Measurements from ENCODE around the gene ENDOV. TPM values are rescaled to one million over a fixed set of nuclear protein-coding genes. Genes with fewer than 3 reads are reported as not detected.

Gene ENDOV
- total RNA-seq, 1 experiment from 2014 or later, result 10.4 TPM

DNA sequence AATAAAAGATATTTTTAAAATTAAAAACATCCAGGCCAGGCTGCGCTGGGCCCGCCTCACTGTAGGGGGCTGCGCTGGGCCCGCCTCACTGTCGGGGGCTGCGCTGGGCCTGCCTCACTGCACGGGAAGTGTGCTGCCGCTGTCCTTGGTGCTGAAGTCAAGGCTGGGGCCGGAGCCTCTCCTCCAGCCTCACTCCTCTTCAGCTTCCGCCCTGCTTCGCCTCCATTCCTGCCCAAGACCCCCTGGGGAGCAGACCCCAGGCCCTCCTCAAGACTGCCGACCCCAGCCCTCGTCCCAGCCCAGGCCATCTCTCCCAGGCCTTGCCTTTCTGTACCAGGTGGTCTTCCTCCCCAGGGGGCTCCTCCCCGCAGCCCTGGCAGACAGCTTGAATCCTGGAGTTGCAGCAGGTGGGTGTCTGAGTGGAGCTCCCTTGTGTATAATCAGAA lies 26.2 kb downstream of the ENDOV start:
- Histone ChIP-seq H3K36me3 (no peaks in the 10 kb centered on the region), H3K4me1 (no peaks in the 10 kb centered on the region), H3K9me3 (replicated peaks) (0 out of 2 replicates have a peak, but pooled peaks cover 4% of the 10 kb centered on the region), H3K27ac (no peak overlapping the region), H3K27me3 (peaks cover 14% of the 10 kb centered on the region), H3K4me3 (no peak overlapping the region)
- DNase-seq, result peak; percentile 89 to 92

DNA sequence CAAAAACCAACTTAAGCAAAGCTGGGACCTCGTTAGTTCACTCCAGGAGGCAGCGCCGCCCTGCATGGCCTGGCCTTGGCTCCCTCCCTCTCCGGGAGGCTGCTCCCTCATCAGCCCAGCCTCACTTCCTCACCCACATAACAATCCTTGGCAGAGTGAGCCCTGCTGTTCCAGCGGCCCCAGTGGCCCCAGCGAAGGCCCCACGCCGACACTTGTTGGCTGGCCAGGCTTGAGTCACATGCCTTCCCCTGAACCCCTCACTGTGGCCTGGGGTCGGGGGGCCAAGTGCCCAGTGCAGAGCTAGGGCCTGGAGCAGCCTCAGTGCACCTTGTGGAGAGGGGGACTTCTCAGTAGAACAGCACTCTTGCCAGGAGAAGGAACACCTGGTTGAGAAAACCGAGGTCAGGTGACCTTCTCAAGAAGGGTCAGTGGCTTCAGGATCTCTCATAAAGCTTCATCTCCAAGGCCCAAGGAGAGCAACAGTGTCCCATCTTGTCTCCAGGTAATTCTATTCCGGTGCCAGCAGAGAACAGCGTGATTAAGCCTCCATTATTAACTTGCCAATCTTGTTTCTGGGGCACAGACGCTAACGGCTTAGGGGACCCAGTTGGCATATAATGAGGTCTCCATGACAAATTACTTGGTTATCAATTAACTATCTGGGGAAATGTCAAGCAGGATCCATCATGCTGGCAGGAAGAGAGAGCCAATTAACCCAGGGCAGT lies 26.8 kb downstream of the ENDOV start:
- H3K27ac ChIP-seq, result no peak overlapping the region
- DNase-seq, result no peak
- H3K27me3 ChIP-seq, result peaks cover 14% of the 10 kb centered on the region
- H3K4me1 ChIP-seq, result no peaks in the 10 kb centered on the region
- H3K36me3 ChIP-seq, result no peaks in the 10 kb centered on the region
- no peaks in the 10 kb centered on the region for H3K9me3 ChIP-seq (replicated peaks)
- H3K4me3 ChIP-seq, result no peak overlapping the region

DNA sequence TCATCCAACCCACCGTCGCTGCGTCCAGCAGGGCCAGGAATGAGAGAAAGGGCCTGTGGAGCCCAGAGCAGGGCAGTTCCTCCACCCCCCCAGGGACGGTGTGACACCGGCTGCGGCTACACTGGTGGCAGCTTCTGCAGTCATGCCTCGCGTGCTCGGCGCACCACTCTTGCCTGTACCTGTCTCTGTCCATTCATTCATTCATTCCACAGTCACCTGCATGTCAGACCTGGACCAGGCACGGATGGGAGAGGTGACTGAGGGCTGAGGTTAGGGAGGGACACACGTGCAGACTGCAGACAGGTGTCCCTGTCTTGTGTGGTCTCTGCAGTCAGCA lies 27.3 kb downstream of the ENDOV start:
- H3K27me3 ChIP-seq, result peaks cover 14% of the 10 kb centered on the region
- no peak overlapping the region for H3K27ac ChIP-seq
- no peak for DNase-seq
- no peaks in the 10 kb centered on the region for H3K9me3 ChIP-seq (replicated peaks)
- H3K36me3 ChIP-seq, result no peaks in the 10 kb centered on the region
- H3K4me1 ChIP-seq, result no peaks in the 10 kb centered on the region
- no peak overlapping the region for H3K4me3 ChIP-seq

GRCh38 chr17:80442764-80443163 lies 27.8 kb downstream of the ENDOV start:
- Histone ChIP-seq H3K4me1 (no peaks in the 10 kb centered on the region), H3K27ac (no peak overlapping the region), H3K4me3 (no peak overlapping the region), H3K9me3 (replicated peaks) (no peaks in the 10 kb centered on the region), H3K36me3 (no peaks in the 10 kb centered on the region), H3K27me3 (peaks cover 14% of the 10 kb centered on the region)
- no peak for DNase-seq

GRCh38 chr17:80443498-80443897 lies 28.5 kb downstream of the ENDOV start:
- Histone ChIP-seq H3K4me3 (no peak overlapping the region), H3K27me3 (peaks cover 19% of the 10 kb centered on the region), H3K36me3 (no peaks in the 10 kb centered on the region), H3K27ac (no peak overlapping the region), H3K4me1 (no peaks in the 10 kb centered on the region), H3K9me3 (replicated peaks) (no peaks in the 10 kb centered on the region)
- DNase-seq, result no peak

GRCh38 chr17:80443916-80444643 lies 29.1 kb downstream of the ENDOV start:
- no peaks in the 10 kb centered on the region for H3K4me1 ChIP-seq
- H3K9me3 ChIP-seq (replicated peaks), result no peaks in the 10 kb centered on the region
- peaks cover 20% of the 10 kb centered on the region for H3K27me3 ChIP-seq
- DNase-seq, result no peak
- H3K27ac ChIP-seq, result no peak overlapping the region
- no peak overlapping the region for H3K4me3 ChIP-seq
- no peaks in the 10 kb centered on the region for H3K36me3 ChIP-seq

GRCh38 chr17:80444644-80444979 lies 29.6 kb downstream of the ENDOV start:
- DNase-seq, result no peak
- Histone ChIP-seq H3K4me3 (no peak overlapping the region), H3K4me1 (no peaks in the 10 kb centered on the region), H3K27me3 (peaks cover 26% of the 10 kb centered on the region), H3K36me3 (no peaks in the 10 kb centered on the region), H3K9me3 (replicated peaks) (no peaks in the 10 kb centered on the region), H3K27ac (no peak overlapping the region)

- H3K4me3 ChIP-seq, result no peak overlapping the region
- no peaks in the 10 kb centered on the region for H3K4me1 ChIP-seq
- H3K27ac ChIP-seq, result no peak overlapping the region
- no peak for DNase-seq
- no peaks in the 10 kb centered on the region for H3K36me3 ChIP-seq
- no peaks in the 10 kb centered on the region for H3K9me3 ChIP-seq (replicated peaks)
- H3K27me3 ChIP-seq, result peaks cover 31% of the 10 kb centered on the region
Observed at GRCh38 chr17:80445007-80445725, 30.2 kb downstream of the ENDOV start.

DNA sequence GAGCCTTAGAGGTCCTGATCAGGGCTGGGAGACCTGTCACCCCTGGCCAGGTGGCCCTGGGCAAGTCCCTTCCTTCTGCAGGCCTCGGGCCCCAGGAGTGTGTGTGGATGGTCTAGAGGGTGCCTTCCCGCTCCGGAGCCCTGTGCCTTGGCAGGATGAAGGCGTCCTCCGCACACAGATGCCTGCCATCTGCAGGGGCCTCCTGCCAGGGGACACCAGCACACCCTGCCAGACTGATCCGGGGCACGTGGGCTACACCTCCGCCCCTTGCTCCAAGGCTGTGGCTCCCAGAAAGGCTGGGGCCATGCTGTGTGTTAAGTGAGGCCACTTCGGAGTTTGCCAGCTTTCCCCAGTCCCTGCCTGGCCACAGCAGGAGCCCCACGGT lies 30.8 kb downstream of the ENDOV start:
- DNase-seq, result no peak
- H3K4me3 ChIP-seq, result no peak overlapping the region
- no peaks in the 10 kb centered on the region for H3K4me1 ChIP-seq
- H3K9me3 ChIP-seq (replicated peaks), result no peaks in the 10 kb centered on the region
- no peaks in the 10 kb centered on the region for H3K36me3 ChIP-seq
- H3K27ac ChIP-seq, result no peak overlapping the region
- peaks cover 35% of the 10 kb centered on the region for H3K27me3 ChIP-seq

- no peaks in the 10 kb centered on the region for H3K36me3 ChIP-seq
- no peak for DNase-seq
- H3K9me3 ChIP-seq (replicated peaks), result no peaks in the 10 kb centered on the region
- H3K4me3 ChIP-seq, result no peak overlapping the region
- no peak overlapping the region for H3K27ac ChIP-seq
- no peaks in the 10 kb centered on the region for H3K4me1 ChIP-seq
- peaks cover 38% of the 10 kb centered on the region for H3K27me3 ChIP-seq
Observed at GRCh38 chr17:80446645-80447405, 31.9 kb downstream of the ENDOV start.

- H3K4me1 ChIP-seq, result no peaks in the 10 kb centered on the region
- no peak for DNase-seq
- no peak overlapping the region for H3K4me3 ChIP-seq
- no peaks in the 10 kb centered on the region for H3K9me3 ChIP-seq (replicated peaks)
- no peaks in the 10 kb centered on the region for H3K36me3 ChIP-seq
- H3K27me3 ChIP-seq, result peaks cover 38% of the 10 kb centered on the region
- H3K27ac ChIP-seq, result no peak overlapping the region
Observed at GRCh38 chr17:80447790-80448189, 32.8 kb downstream of the ENDOV start.

DNA sequence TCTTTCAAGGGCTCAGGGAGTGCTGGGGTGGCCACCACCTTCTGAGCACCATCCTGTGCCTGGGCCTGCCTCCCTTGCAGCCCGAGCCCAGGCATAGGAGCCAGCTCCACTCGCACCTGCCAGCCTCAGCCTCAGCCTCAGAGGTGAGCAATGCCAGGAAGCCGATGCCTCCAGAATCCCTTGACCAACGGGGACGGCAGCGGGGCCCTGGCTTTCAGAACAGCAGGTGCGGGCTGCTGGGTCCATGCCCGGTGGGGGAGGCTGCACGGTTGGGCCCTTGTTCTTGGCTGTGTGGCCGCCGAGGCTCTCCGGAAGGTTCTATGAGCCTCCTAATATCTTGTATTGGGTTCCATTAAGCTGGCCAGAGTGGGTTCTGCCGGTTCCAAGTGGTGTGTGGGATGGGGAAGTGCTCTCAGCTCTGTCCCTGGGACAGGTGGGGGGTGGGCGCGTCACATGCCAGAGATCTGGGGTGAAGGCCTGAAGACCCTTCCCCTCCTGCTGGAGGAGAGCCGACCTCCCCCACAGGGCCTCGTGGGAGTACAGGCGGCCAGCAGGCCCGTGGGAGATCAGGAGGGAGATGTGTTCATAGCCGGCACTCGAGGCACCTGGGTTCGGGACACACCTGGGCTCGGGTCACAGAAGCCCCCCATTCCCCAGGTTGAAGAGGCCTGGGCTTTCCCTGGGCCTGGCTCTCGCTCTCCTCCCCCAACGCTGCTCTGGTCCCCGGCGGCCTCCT lies 34.4 kb downstream of the ENDOV start:
- peaks cover 38% of the 10 kb centered on the region for H3K27me3 ChIP-seq
- peaks cover 5% of the 10 kb centered on the region for H3K4me1 ChIP-seq
- H3K9me3 ChIP-seq (replicated peaks), result no peaks in the 10 kb centered on the region
- H3K36me3 ChIP-seq, result no peaks in the 10 kb centered on the region
- no peak for DNase-seq
- H3K27ac ChIP-seq, result no peak overlapping the region
- no peak overlapping the region for H3K4me3 ChIP-seq

- Histone ChIP-seq H3K9me3 (replicated peaks) (no peaks in the 10 kb centered on the region), H3K27ac (no peak overlapping the region), H3K36me3 (no peaks in the 10 kb centered on the region), H3K4me3 (no peak overlapping the region), H3K4me1 (peaks cover 5% of the 10 kb centered on the region), H3K27me3 (peaks cover 38% of the 10 kb centered on the region)
- DNase-seq, result peak in 1 of 2 experiments; percentile 51
Observed at GRCh38 chr17:80449930-80450576, 35.1 kb downstream of the ENDOV start.

All from SJCRH30 (cell line).